Medulla oblongata (tissue), 1 donor: ENCODE measurements around the gene MTCL3.

Source experiments
- DNase-seq: peaks from one replicate; pipeline ENCODE4 v3.0.0-alpha.2; 2015; ENCODE audit errors: extremely low spot score

The MTCL3 gene

GRCh38 chr6:127515234-127515793 lies 3.8 kb downstream of the MTCL3 start:
- peak; percentile 56 for DNase-seq

- peak; percentile 60 for DNase-seq
Observed at GRCh38 chr6:127514773-127515227, 4.3 kb downstream of the MTCL3 start.

GRCh38 chr6:127514179-127514772 lies 4.9 kb downstream of the MTCL3 start:
- DNase-seq = peak; percentile 31

- no peak for DNase-seq
Observed at GRCh38 chr6:127513425-127513824, 5.7 kb downstream of the MTCL3 start.

GRCh38 chr6:127510876-127511275 lies 8.3 kb downstream of the MTCL3 start:
- no peak for DNase-seq

GRCh38 chr6:127506894-127507293 lies 12.2 kb downstream of the MTCL3 start:
- DNase-seq = no peak

- DNase-seq = no peak
Observed at GRCh38 chr6:127503022-127503421, 16.1 kb downstream of the MTCL3 start.

GRCh38 chr6:127497410-127497809 lies 21.7 kb downstream of the MTCL3 start:
- no peak for DNase-seq

- DNase-seq = no peak
Observed at GRCh38 chr6:127496471-127496870, 22.7 kb downstream of the MTCL3 start.

GRCh38 chr6:127494240-127494767 lies 24.8 kb downstream of the MTCL3 start:
- no peak for DNase-seq

GRCh38 chr6:127489248-127489647 lies 29.9 kb downstream of the MTCL3 start:
- DNase-seq = no peak

- DNase-seq = peak; percentile 35
Observed at GRCh38 chr6:127486934-127487333, 32.2 kb downstream of the MTCL3 start.

GRCh38 chr6:127484212-127484863 lies 34.8 kb downstream of the MTCL3 start:
- peak; percentile 60 for DNase-seq

GRCh38 chr6:127483399-127484055 lies 35.6 kb downstream of the MTCL3 start:
- DNase-seq = no peak

GRCh38 chr6:127482325-127482724 lies 36.8 kb downstream of the MTCL3 start:
- no peak for DNase-seq

- no peak for DNase-seq
Observed at GRCh38 chr6:127481628-127482027, 37.5 kb downstream of the MTCL3 start.

GRCh38 chr6:127481111-127481510 lies 38.0 kb downstream of the MTCL3 start:
- no peak for DNase-seq

GRCh38 chr6:127477658-127478057 lies 41.5 kb downstream of the MTCL3 start:
- DNase-seq = no peak

GRCh38 chr6:127475823-127476176 lies 43.3 kb downstream of the MTCL3 start:
- DNase-seq = no peak

- no peak for DNase-seq
Observed at GRCh38 chr6:127475135-127475822, 43.9 kb downstream of the MTCL3 start.

GRCh38 chr6:127471379-127472255 lies 47.5 kb downstream of the MTCL3 start:
- DNase-seq = no peak
